ENCODE results near the gene ZNF253.
"Not testable (repeated sequence)": the region's sequence is repeated elsewhere in the genome, so short reads cannot be mapped to it uniquely, and the experiment has no call there.

The ZNF253 gene

GRCh38 chr19:19820774-19821320 is 44.8 kb upstream of the ZNF253 start:
- no peak for TF ChIP-seq CTCF (IDR thresholded peaks at IDR 0.05; ENCODE audit: low read length)
- TF ChIP-seq EZH2phosphoT487 (IDR thresholded peaks at IDR 0.05; ENCODE audit: low read length) = no peak
- no peak for TF ChIP-seq EZH2 (optimal IDR thresholded peaks at IDR 0.05; ENCODE audit: low read depth, low read length)
- Histone ChIP-seq H3K27me3 (replicated peaks; ENCODE audit: insufficient read depth, low read length) (no peaks in the 10 kb centered on the region), H3K9me3 (replicated peaks; ENCODE audit: insufficient read depth, low read length) (0 out of 2 replicates have a peak, but pooled peaks cover 3% of the 10 kb centered on the region), H3K9me2 (replicated peaks; ENCODE audit: insufficient read depth, low read length) (no peaks in the 10 kb centered on the region), H3K9ac (ENCODE audit: low read length) (peak overlapping the region; percentile 14; the same call in 1 of the 2 replicates), H4K20me1 (ENCODE audit: insufficient read depth, low read length) (no peaks in the 10 kb centered on the region), H2AFZ (ENCODE audit: low read length) (peak overlapping the region; percentile 30), H3K4me2 (ENCODE audit: low read depth, low read length) (no peak overlapping the region), H3K27ac (ENCODE audit: low read length) (no peak overlapping the region), H3F3A (ENCODE audit: insufficient read depth, low read length) (no peaks in the 10 kb centered on the region), H3K4me1 (ENCODE audit: low read length) (0 out of 2 replicates have a peak, but pooled peaks cover 8% of the 10 kb centered on the region), H3K79me2 (ENCODE audit: low read length) (no peaks in the 10 kb centered on the region), H3K36me3 (replicated peaks; ENCODE audit: insufficient read depth, low read length) (no peaks in the 10 kb centered on the region), H3K4me3 (ENCODE audit: low read length) (peak overlapping the region; percentile 49)
- no peak for DNase-seq

DNA sequence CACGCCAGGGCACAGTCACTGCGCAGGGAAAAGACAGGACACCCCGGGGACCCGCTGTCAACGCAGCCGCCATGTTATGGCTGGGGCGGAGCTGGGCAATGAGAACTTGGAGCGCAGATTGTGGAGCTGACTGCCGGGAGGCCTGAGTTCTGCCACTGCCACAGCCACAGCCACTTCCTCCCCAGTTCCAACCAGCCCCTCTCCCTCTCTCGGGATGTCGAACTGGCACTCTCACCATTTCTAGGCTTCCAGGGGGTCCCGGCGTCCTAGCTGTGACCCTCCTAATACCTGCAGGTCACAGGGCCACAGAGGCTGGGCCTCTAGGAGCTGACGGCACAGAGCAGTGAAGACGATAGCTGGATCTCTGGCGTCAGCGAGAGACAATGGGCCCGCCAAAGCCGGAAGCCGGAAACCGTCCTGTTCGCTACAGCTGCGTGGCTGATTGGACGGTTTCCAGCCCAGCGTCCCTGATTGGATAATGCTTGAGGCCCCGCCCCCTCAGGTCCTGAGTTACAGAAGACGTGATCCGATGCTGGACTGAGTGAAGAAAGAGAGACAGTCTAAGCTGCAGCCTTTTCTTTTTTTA is 44.2 kb upstream of the ZNF253 start, which contains the start of gene ZNF506:
Gene ZNF506 (minus strand): TSS at position 385 of the 586 bp plus-strand sequence. CDS start 147 bp downstream, at position 238.
- no peaks in the 10 kb centered on the region for H3F3A ChIP-seq (ENCODE audit: insufficient read depth, low read length)
- H3K27ac ChIP-seq (ENCODE audit: low read length) = peak within 1 kb of the TSS; percentile 40; the same call in 1 of the 2 replicates
- peak within 1 kb of the TSS; percentile 49 for H3K4me3 ChIP-seq (ENCODE audit: low read length)
- no peak for TF ChIP-seq EZH2 (optimal IDR thresholded peaks at IDR 0.05; ENCODE audit: low read depth, low read length)
- TF ChIP-seq EZH2phosphoT487 (IDR thresholded peaks at IDR 0.05; ENCODE audit: low read length) = no peak
- no peak for TF ChIP-seq CTCF (IDR thresholded peaks at IDR 0.05; ENCODE audit: low read length)
- H3K9me3 ChIP-seq (replicated peaks; ENCODE audit: insufficient read depth, low read length) = 0 out of 2 replicates have a peak, but pooled peaks cover 3% of the 10 kb centered on the region
- 0 out of 2 replicates have a peak, but pooled peaks cover 8% of the 10 kb centered on the region for H3K4me1 ChIP-seq (ENCODE audit: low read length)
- no peaks in the 10 kb centered on the region for H4K20me1 ChIP-seq (ENCODE audit: insufficient read depth, low read length)
- peak within 1 kb of the TSS; percentile 14; the same call in 1 of the 2 replicates for H3K9ac ChIP-seq (ENCODE audit: low read length)
- no peaks in the 10 kb centered on the region for H3K36me3 ChIP-seq (replicated peaks; ENCODE audit: insufficient read depth, low read length)
- H2AFZ ChIP-seq (ENCODE audit: low read length) = peak within 1 kb of the TSS; percentile 30
- no peaks in the 10 kb centered on the region for H3K27me3 ChIP-seq (replicated peaks; ENCODE audit: insufficient read depth, low read length)
- no peaks in the 10 kb centered on the region for H3K79me2 ChIP-seq (ENCODE audit: low read length)
- peak; percentile 81 for DNase-seq
- no peaks in the 10 kb centered on the region for H3K9me2 ChIP-seq (replicated peaks; ENCODE audit: insufficient read depth, low read length)
- H3K4me2 ChIP-seq (ENCODE audit: low read depth, low read length) = no peak within 1 kb of the TSS

- H3K36me3 ChIP-seq (replicated peaks; ENCODE audit: insufficient read depth, low read length); DNase-seq; H3K79me2 ChIP-seq (ENCODE audit: low read length); H3K9ac ChIP-seq (ENCODE audit: low read length); H3K27me3 ChIP-seq (replicated peaks; ENCODE audit: insufficient read depth, low read length); H3F3A ChIP-seq (ENCODE audit: insufficient read depth, low read length); H3K4me2 ChIP-seq (ENCODE audit: low read depth, low read length); H3K9me3 ChIP-seq (replicated peaks; ENCODE audit: insufficient read depth, low read length); H4K20me1 ChIP-seq (ENCODE audit: insufficient read depth, low read length); H2AFZ ChIP-seq (ENCODE audit: low read length); H3K27ac ChIP-seq (ENCODE audit: low read length); H3K4me1 ChIP-seq (ENCODE audit: low read length); H3K9me2 ChIP-seq (replicated peaks; ENCODE audit: insufficient read depth, low read length); H3K4me3 ChIP-seq (ENCODE audit: low read length): not testable (repeated sequence)
Measured at GRCh38 chr19:19821976-19822375, 43.7 kb upstream of the ZNF253 start.

GRCh38 chr19:19823916-19824315 is 41.8 kb upstream of the ZNF253 start:
- Histone ChIP-seq H3K9ac (ENCODE audit: low read length) (no peak overlapping the region), H3K79me2 (ENCODE audit: low read length) (no peaks in the 10 kb centered on the region), H3K36me3 (replicated peaks; ENCODE audit: insufficient read depth, low read length) (no peaks in the 10 kb centered on the region), H3K9me2 (replicated peaks; ENCODE audit: insufficient read depth, low read length) (no peaks in the 10 kb centered on the region), H3K9me3 (replicated peaks; ENCODE audit: insufficient read depth, low read length) (0 out of 2 replicates have a peak, but pooled peaks cover 3% of the 10 kb centered on the region), H2AFZ (ENCODE audit: low read length) (no peak overlapping the region), H3K27me3 (replicated peaks; ENCODE audit: insufficient read depth, low read length) (no peaks in the 10 kb centered on the region), H3K4me2 (ENCODE audit: low read depth, low read length) (no peak overlapping the region), H3K4me1 (ENCODE audit: low read length) (0 out of 2 replicates have a peak, but pooled peaks cover 8% of the 10 kb centered on the region), H3F3A (ENCODE audit: insufficient read depth, low read length) (no peaks in the 10 kb centered on the region), H4K20me1 (ENCODE audit: insufficient read depth, low read length) (no peaks in the 10 kb centered on the region), H3K27ac (ENCODE audit: low read length) (no peak overlapping the region), H3K4me3 (ENCODE audit: low read length) (no peak overlapping the region)
- DNase-seq = peak; percentile 7
- no peak for TF ChIP-seq EZH2 (optimal IDR thresholded peaks at IDR 0.05; ENCODE audit: low read depth, low read length)
- no peak for TF ChIP-seq CTCF (IDR thresholded peaks at IDR 0.05; ENCODE audit: low read length)
